GM19455 (cell line): Measurements from ENCODE around the gene ZNF646.

Experiments used
- ATAC-seq: cut with Tn5 transposase; IDR thresholded peaks from one replicate; pipeline ENCODE4 v1.9.1; 2021; ENCODE audit not compliant: unreplicated experiment

The ZNF646 gene

GRCh38 chr16:31108035-31108793 is 34.0 kb downstream of the ZNF646 start, which contains the start of gene BCKDK:
Gene BCKDK (plus strand): TSS chr16:31108386. CDS start chr16:31109224, 838 bp downstream.
- ATAC-seq, result peak; percentile 78

GRCh38 chr16:31108794-31109558 is 34.8 kb downstream of the ZNF646 start:
- ATAC-seq, result no peak

- ATAC-seq, result no peak
These were observed 35.4 kb downstream of the ZNF646 start for GRCh38 chr16:31109622-31110021.

- ATAC-seq, result no peak
These were observed 36.1 kb downstream of the ZNF646 start for GRCh38 chr16:31110106-31111034.

GRCh38 chr16:31111881-31112466 is 37.8 kb downstream of the ZNF646 start:
- no peak for ATAC-seq

- ATAC-seq, result no peak
These were observed 38.5 kb downstream of the ZNF646 start for GRCh38 chr16:31112711-31113110.

GRCh38 chr16:31113121-31114120 is 39.2 kb downstream of the ZNF646 start:
- no peak for ATAC-seq

GRCh38 chr16:31114468-31114867 is 40.2 kb downstream of the ZNF646 start:
- no peak for ATAC-seq

- ATAC-seq, result peak; percentile 89
These were observed 43.4 kb downstream of the ZNF646 start, which contains the start of gene KAT8 for GRCh38 chr16:31117384-31118222. Gene KAT8 (plus strand): TSS chr16:31117664. CDS start chr16:31117682, 18 bp downstream.

- ATAC-seq, result no peak
These were observed 44.3 kb downstream of the ZNF646 start for GRCh38 chr16:31118223-31119155.

- ATAC-seq, result no peak
These were observed 45.9 kb downstream of the ZNF646 start for GRCh38 chr16:31120129-31120528.

GRCh38 chr16:31125844-31126243 is 51.6 kb downstream of the ZNF646 start:
- no peak for ATAC-seq

- no peak for ATAC-seq
These were observed 53.0 kb downstream of the ZNF646 start for GRCh38 chr16:31127182-31127581.

- ATAC-seq, result no peak
These were observed 54.7 kb downstream of the ZNF646 start for GRCh38 chr16:31128711-31129567.

- ATAC-seq, result no peak
These were observed 55.5 kb downstream of the ZNF646 start for GRCh38 chr16:31129568-31130335.
